Measurements from ENCODE around the gene ZNF787.
"Not testable (repeated sequence)": the region's sequence is repeated elsewhere in the genome, so short reads cannot be mapped to it uniquely, and the experiment has no call there.

ZNF787 gene

GRCh38 chr19:56119582-56119978 lies 1.5 kb downstream of the ZNF787 start:
- no peak for DNase-seq

- no peak for DNase-seq
These were observed 2.2 kb downstream of the ZNF787 start for GRCh38 chr19:56118666-56119581.

- no peak for DNase-seq
These were observed 3.2 kb downstream of the ZNF787 start for GRCh38 chr19:56117889-56118288.

DNA sequence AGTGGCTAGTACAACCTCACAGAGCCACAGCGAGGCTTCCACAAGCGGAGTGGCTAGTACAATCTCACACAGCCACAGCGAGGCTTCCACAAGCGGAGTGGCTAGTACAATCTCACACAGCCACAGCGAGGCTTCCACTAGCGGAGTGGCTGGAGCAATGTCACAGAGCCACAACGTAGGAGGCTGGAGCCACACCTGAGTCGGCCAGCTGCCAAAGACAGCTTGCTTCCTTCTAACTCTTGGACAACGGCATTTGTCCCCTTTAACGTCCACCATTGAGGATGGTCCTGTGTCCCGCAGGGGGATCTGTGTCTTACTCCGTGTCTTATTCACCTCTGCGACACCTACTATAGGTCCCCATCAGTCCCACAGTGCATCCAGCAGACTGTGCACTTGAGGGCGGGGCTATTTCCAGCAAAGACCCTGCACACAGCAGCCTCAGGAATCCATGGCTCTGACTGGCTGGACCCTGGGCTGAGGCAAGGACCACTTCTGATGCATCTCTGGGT lies 3.7 kb downstream of the ZNF787 start:
- no peak for DNase-seq

GRCh38 chr19:56116606-56117005 lies 4.5 kb downstream of the ZNF787 start:
- no peak for DNase-seq

DNA sequence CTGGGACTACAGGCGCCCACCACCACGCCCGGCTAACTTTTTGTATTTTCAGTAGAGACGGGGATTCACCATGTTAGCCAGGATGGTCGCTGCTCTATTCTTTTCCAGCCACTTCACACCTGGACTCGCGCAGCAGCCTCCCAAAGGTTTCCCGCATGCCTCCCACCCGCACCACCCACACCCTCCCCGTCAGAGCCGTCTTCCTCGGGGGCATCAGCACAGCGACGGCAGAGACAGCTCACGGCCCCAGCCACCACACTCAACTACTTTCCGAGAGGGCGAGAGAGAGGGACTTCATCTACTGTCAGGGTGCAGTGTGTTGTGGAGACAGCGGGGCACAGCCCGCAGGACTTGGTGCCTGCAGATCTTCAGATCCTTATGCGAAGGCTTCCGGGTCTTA lies 5.6 kb downstream of the ZNF787 start:
- no peak for DNase-seq

DNA sequence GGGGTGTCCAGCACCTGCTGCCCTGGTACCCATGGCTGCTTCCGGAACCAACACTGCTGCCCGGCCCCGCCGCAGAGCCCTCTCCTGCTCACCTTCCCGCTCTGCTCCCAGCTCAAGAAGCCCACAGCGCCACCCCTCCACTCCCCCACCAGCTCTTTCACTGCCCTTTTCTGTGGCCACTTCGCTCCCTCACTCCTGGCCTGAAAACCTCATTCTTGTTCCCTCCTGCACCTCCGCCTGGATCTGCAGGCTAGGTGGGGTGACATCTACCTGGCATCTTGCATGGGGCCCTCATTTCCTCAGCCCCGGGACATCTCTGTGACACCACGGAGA lies 6.4 kb downstream of the ZNF787 start:
- DNase-seq, result no peak

DNA sequence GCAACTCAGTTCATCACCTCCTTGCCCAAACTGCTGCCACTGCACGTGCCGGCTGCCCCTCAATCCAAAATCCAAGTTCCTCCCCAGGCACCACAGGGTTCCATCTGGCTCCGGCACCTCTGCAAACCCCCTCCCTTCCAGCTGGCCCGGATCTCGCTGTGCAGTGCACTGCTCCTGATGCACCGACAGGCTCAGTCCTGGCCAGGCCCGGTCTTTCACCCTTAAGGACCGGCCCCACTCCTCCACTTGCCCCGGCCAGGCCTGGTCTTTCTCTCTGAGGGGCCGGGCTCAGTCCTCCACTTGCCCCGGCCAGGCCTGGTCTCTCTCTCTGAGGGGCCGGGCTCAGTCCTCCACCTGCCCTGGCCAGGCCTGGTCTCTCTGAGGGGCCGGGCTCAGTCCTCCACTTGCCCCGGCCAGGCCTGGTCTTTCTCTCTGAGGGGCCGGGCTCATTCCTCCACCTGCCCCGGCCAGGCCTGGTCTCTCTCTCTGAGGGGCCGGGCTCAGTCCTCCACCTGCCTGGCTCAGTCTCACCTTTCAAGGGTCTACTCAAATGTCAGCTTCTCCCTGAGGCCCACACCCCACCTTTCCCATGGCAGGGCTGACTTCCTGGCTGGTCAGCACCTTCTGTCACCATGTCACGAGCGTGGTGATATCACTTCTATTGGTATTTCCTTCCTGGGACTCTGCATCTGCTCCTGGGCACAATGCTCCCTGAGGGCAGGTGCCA lies 6.9 kb downstream of the ZNF787 start:
- no peak for DNase-seq

DNA sequence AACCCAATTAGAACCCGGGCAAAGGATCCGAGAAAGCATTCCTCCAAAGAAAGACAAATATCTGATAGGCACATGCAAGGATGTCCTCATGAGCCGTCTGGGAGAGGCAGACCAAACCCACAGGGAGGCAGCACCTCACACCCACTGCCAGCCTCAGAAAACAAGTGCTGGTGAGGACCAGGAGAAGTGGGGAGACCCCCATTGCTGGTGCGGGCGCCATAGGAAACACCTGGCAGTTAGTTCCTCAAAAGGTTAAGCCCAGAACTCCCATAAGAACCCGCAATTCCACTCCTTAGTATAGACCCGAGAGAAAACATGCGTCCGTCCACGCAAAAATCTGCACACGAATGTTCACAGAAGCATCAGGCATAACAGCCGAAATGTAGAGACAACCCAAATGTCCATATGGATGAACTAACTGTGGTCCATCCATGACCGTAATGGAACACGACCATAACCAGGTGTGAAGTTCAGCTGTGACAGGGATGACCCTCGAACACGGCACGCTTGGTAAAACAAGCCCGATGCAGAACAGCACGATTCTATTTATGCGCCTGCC lies 7.9 kb downstream of the ZNF787 start:
- no peak for DNase-seq

DNA sequence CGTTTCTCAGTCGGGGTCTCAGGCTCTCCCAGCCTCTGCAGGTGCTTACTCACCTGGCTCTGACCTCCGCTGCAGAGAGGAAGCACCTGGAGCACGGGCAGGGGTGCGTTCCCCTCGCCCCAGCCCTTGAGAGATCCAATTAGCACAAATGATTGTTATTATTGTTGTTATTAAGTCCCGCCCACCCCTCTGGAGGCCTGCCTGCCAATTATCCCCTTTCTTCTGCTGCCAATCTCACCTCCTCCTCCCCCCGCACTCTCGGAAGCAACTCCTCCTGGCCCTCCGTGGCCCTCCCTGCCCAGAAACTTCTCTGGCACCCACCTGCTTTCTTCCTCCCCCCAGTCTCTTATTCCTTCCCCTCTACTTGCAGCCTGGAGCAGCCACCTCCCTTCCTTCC lies 8.8 kb downstream of the ZNF787 start:
- no peak for DNase-seq

- no peak for DNase-seq
These were observed 9.3 kb downstream of the ZNF787 start for GRCh38 chr19:56111601-56112312.

GRCh38 chr19:56110515-56111448 lies 10.3 kb downstream of the ZNF787 start:
- no peak for DNase-seq

GRCh38 chr19:56109226-56109625 lies 11.9 kb downstream of the ZNF787 start:
- DNase-seq, result no peak

DNA sequence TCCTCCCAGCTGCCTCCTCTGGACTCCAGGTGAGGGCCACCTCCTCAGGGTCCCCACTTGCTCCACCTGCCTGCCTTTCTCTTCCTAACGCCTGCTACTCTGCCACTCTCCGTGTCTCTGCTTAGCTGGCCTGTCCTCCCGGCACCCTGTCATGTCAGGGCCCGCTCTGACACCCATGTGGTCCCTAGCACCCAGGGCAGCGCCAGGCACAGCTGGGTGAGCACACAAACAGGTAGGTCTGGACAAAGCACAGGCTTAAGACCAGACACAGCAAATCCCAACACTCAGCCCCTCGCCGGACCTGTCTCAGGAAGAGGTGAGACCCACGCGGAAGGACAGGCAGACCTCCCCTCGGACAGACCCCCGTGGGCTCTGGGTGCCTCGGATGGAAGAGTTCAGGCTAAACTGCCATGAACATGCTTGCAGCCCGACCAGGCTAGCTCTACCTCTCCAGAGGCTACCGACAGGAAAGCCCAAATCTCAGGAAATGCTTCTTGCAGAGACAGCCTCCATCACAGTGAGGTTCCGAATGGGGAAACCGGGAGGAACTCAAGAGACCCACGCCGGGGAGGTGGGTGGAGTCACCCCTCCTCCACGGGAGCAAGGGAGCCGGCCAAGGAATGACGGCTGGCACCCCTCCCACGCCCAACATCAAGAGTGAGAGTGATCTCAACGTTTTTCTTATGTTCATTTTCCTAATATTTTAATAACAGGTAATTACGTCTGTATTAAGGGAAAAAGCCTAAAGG lies 12.5 kb downstream of the ZNF787 start:
- no peak for DNase-seq

DNA sequence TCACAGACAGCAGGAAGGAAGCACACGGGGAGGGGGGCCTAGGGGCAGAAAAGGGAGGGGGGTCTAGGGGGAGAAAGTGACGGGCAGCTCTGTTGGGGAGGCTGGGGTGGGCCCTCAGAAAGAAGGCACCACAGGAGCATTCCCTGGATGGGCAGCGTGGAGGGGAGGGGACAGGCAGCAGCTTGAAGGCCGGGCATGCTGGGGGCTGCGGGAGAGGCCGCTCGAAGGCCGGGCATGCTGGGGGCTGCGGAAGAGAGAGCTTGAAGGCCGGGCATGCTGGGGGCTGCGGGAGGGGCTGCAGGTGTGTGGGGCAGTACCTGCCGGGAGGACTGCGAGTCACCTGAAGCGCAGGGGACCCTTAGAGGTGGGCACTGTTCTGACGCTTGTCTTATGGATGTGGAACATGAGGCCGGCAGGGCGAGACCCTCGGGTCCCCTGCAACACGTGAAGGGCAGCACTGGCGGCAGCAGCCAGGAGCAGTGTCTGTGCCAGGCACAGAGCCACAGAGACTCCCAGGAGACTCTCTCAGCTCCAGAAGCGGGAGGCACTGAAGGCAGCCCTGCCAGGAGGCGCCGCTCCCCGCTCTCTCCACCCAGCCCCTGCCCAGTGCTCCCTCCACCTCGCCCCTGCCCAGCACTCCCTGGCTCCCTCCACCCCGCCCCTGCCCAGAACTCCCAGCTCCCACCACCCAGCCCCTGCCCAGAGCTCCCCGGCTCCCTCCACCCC lies 13.3 kb downstream of the ZNF787 start:
- DNase-seq, result no peak

- no peak for DNase-seq
These were observed 14.1 kb downstream of the ZNF787 start for GRCh38 chr19:56106993-56107392.

- DNase-seq, result no peak
These were observed 14.7 kb downstream of the ZNF787 start for GRCh38 chr19:56106397-56106849.

- DNase-seq, result not testable (repeated sequence)
These were observed 15.2 kb downstream of the ZNF787 start for GRCh38 chr19:56105831-56106396.

- DNase-seq, result peak; percentile 45
These were observed 15.9 kb downstream of the ZNF787 start for GRCh38 chr19:56105090-56105701.

GRCh38 chr19:56104423-56104822 lies 16.7 kb downstream of the ZNF787 start:
- DNase-seq, result no peak
